HepG2 (cell line): Measurements from ENCODE around the gene CAPN12. TPM values are rescaled to one million over a fixed set of nuclear protein-coding genes. Genes with fewer than 3 reads are reported as not detected.

Source experiments
- AHR ChIP-seq: IDR thresholded peaks from 2 replicates; pipeline ENCODE4 v1.6.1; 2018; ENCODE audit warnings: missing genetic modification reagents, missing compliant biosample characterization
- BRD4 ChIP-seq: sonication (generic); formaldehyde crosslinking; IDR thresholded peaks from 2 replicates; pipeline ENCODE4 v1.4.0; 2020; ENCODE audit warnings: missing genetic modification reagents
- FOXC1 ChIP-seq: sonication (generic); formaldehyde crosslinking; IDR thresholded peaks from 2 replicates; pipeline ENCODE4 v1.8.0; 2022; ENCODE audit warnings: mild to moderate bottlenecking, missing genetic modification reagents, borderline replicate concordance
- GTF3A ChIP-seq: sonication (generic); formaldehyde crosslinking; conservative IDR thresholded peaks from 2 replicates; pipeline ENCODE4 v1.4.0; 2020; ENCODE audit warnings: mild to moderate bottlenecking, missing genetic modification reagents
- KLF16 ChIP-seq, 2 experiments: sonication (generic) in 1 of 2; formaldehyde crosslinking in 1 of 2; IDR thresholded peaks; 2 replicates each; pipeline versions ENCODE4 v1.6.1 to v1.8.0; 2016 to 2023; ENCODE audit warnings: missing genetic modification reagents in 2 of 2, missing compliant biosample characterization in 1 of 2
- NFYC ChIP-seq: IDR thresholded peaks from 2 replicates; pipeline ENCODE4 v1.6.1; 2016; ENCODE audit warnings: missing genetic modification reagents, missing compliant biosample characterization
- NR3C1 ChIP-seq: sonication (generic); formaldehyde crosslinking; IDR thresholded peaks from 2 replicates; pipeline ENCODE4 v1.4.0; 2020; ENCODE audit warnings: missing genetic modification reagents
- WIZ ChIP-seq: sonication (generic); formaldehyde crosslinking; IDR thresholded peaks from 2 replicates; pipeline ENCODE4 v1.5.1; 2020; ENCODE audit warnings: mild to moderate bottlenecking, missing genetic modification reagents
- ZBTB38 ChIP-seq: sonication (generic); formaldehyde crosslinking; IDR thresholded peaks from 2 replicates; pipeline ENCODE4 v1.5.1; 2020; ENCODE audit warnings: mild to moderate bottlenecking, missing genetic modification reagents
- ZNF446 ChIP-seq: sonication (generic); formaldehyde crosslinking; IDR thresholded peaks from 2 replicates; pipeline ENCODE4 v1.5.0; 2020; ENCODE audit warnings: mild to moderate bottlenecking, missing genetic modification reagents
- ZNF773 ChIP-seq: sonication (generic); formaldehyde crosslinking; IDR thresholded peaks from 2 replicates; pipeline ENCODE4 v1.4.0; 2020; ENCODE audit warnings: missing genetic modification reagents, borderline replicate concordance
- polyA plus RNA-seq, 8 experiments: library from polyadenylated mRNA; depleted of rRNA in 3 of 8; stranded (reverse) in 7 of 8; unstranded in 1 of 8; fragments of >200 nt; fragmentation: Illumina TruSeq in 4 of 8; extraction: Trizol in 4 of 8; gene quantifications; 2 replicates each; pipeline versions ENCODE4 v1.2.1 to v1.2.3, GENCODE V29; 2011 to 2016; ENCODE audit warnings: low read depth in 4 of 8, missing spikeins in 1 of 8, mixed read lengths in 1 of 8; ENCODE audit not compliant: insufficient read depth in 1 of 8
- total RNA-seq, 5 experiments: library from RNA; depleted of rRNA; stranded (reverse); fragments of >200 nt; fragmentation: Illumina TruSeq; extraction: Trizol; gene quantifications; 2 replicates each; pipeline ENCODE4 v1.2.3, GENCODE V29; 2016; ENCODE audit warnings: low read depth in 1 of 5
- TF ChIP-seq, protein P1 (sequence below): sonication (generic); formaldehyde crosslinking; IDR thresholded peaks from 2 replicates; pipeline ENCODE4 v1.4.0; 2020; ENCODE audit warnings: missing genetic modification reagents
- TF ChIP-seq, protein P2 (sequence below): sonication (generic); formaldehyde crosslinking; IDR thresholded peaks from 2 replicates; pipeline ENCODE4 v1.5.0; 2020; ENCODE audit warnings: missing genetic modification reagents
- TF ChIP-seq, protein P3 (sequence below): sonication (generic); formaldehyde crosslinking; IDR thresholded peaks from 2 replicates; pipeline ENCODE4 v1.4.0; 2020; ENCODE audit warnings: missing genetic modification reagents
- TF ChIP-seq, protein P4 (sequence below): sonication (generic); formaldehyde crosslinking; IDR thresholded peaks from 2 replicates; pipeline ENCODE4 v1.8.0; 2022; ENCODE audit warnings: low read depth, missing genetic modification reagents

Gene CAPN12
- total and polyA plus RNA-seq, 2 of the 13 experiments (the other 11 are each of a cell fraction or from before 2014, with no cell fraction given), result 1.6 to 13.6 TPM

DNA sequence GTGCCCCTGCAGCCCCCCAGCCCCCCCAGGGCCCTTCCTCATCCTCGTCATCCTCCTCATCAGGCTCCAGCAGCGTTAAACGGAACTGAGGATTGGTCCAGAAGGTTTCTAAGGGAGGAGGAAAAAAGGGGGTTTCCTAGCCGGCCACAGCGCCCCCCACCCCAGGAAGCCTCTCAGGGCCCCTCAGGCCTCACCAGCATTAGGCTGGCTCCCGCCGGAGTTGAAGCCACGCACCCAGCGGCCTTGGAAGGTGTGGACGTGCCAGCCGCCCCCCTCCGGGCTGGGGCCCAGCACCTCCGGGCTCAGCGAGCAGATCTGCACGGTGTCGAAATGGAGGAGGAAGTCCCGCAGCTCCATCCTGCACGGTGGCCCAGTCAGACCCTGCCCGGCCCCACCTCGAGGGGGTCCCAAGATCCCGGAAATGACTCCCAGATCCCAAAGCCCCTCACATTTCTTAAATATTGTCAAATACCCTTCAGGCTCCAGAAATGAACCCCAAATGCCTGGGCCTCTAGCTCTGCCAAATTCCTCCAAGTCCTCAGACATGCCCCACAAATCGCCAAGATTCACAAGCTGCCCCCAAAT, 6.9 kb downstream of the CAPN12 start (continued):
- TF ChIP-seq, protein P1, sequence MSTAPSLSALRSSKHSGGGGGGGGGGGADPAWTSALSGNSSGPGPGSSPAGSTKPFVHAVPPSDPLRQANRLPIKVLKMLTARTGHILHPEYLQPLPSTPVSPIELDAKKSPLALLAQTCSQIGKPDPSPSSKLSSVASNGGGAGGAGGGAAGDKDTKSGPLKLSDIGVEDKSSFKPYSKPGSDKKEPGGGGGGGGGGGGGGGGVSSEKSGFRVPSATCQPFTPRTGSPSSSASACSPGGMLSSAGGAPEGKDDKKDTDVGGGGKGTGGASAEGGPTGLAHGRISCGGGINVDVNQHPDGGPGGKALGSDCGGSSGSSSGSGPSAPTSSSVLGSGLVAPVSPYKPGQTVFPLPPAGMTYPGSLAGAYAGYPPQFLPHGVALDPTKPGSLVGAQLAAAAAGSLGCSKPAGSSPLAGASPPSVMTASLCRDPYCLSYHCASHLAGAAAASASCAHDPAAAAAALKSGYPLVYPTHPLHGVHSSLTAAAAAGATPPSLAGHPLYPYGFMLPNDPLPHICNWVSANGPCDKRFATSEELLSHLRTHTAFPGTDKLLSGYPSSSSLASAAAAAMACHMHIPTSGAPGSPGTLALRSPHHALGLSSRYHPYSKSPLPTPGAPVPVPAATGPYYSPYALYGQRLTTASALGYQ, result no peak
- TF ChIP-seq BRD4 (CRISPR knock-in tag) (no peak), ZBTB38 (CRISPR knock-in tag) (peak; percentile 84; the same call in 1 of the 2 replicates), ZNF773 (CRISPR knock-in tag) (no peak), AHR (no peak), WIZ (CRISPR knock-in tag) (no peak), NFYC (no peak), KLF16 (CRISPR knock-in tag; IDR thresholded peaks at IDR 0.05) (no peak), FOXC1 (no peak), ZNF446 (CRISPR knock-in tag) (no peak), NR3C1 (CRISPR knock-in tag) (no peak), GTF3A (no peak)
- TF ChIP-seq, protein P2, sequence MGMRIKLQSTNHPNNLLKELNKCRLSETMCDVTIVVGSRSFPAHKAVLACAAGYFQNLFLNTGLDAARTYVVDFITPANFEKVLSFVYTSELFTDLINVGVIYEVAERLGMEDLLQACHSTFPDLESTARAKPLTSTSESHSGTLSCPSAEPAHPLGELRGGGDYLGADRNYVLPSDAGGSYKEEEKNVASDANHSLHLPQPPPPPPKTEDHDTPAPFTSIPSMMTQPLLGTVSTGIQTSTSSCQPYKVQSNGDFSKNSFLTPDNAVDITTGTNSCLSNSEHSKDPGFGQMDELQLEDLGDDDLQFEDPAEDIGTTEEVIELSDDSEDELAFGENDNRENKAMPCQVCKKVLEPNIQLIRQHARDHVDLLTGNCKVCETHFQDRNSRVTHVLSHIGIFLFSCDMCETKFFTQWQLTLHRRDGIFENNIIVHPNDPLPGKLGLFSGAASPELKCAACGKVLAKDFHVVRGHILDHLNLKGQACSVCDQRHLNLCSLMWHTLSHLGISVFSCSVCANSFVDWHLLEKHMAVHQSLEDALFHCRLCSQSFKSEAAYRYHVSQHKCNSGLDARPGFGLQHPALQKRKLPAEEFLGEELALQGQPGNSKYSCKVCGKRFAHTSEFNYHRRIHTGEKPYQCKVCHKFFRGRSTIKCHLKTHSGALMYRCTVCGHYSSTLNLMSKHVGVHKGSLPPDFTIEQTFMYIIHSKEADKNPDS (CRISPR knock-in tag), result no peak
- TF ChIP-seq, protein P3, sequence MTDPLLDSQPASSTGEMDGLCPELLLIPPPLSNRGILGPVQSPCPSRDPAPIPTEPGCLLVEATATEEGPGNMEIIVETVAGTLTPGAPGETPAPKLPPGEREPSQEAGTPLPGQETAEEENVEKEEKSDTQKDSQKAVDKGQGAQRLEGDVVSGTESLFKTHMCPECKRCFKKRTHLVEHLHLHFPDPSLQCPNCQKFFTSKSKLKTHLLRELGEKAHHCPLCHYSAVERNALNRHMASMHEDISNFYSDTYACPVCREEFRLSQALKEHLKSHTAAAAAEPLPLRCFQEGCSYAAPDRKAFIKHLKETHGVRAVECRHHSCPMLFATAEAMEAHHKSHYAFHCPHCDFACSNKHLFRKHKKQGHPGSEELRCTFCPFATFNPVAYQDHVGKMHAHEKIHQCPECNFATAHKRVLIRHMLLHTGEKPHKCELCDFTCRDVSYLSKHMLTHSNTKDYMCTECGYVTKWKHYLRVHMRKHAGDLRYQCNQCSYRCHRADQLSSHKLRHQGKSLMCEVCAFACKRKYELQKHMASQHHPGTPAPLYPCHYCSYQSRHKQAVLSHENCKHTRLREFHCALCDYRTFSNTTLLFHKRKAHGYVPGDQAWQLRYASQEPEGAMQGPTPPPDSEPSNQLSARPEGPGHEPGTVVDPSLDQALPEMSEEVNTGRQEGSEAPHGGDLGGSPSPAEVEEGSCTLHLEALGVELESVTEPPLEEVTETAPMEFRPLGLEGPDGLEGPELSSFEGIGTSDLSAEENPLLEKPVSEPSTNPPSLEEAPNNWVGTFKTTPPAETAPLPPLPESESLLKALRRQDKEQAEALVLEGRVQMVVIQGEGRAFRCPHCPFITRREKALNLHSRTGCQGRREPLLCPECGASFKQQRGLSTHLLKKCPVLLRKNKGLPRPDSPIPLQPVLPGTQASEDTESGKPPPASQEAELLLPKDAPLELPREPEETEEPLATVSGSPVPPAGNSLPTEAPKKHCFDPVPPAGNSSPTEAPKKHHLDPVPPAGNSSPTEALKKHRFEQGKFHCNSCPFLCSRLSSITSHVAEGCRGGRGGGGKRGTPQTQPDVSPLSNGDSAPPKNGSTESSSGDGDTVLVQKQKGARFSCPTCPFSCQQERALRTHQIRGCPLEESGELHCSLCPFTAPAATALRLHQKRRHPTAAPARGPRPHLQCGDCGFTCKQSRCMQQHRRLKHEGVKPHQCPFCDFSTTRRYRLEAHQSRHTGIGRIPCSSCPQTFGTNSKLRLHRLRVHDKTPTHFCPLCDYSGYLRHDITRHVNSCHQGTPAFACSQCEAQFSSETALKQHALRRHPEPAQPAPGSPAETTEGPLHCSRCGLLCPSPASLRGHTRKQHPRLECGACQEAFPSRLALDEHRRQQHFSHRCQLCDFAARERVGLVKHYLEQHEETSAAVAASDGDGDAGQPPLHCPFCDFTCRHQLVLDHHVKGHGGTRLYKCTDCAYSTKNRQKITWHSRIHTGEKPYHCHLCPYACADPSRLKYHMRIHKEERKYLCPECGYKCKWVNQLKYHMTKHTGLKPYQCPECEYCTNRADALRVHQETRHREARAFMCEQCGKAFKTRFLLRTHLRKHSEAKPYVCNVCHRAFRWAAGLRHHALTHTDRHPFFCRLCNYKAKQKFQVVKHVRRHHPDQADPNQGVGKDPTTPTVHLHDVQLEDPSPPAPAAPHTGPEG (CRISPR knock-in tag), result no peak
- TF ChIP-seq, protein P4, sequence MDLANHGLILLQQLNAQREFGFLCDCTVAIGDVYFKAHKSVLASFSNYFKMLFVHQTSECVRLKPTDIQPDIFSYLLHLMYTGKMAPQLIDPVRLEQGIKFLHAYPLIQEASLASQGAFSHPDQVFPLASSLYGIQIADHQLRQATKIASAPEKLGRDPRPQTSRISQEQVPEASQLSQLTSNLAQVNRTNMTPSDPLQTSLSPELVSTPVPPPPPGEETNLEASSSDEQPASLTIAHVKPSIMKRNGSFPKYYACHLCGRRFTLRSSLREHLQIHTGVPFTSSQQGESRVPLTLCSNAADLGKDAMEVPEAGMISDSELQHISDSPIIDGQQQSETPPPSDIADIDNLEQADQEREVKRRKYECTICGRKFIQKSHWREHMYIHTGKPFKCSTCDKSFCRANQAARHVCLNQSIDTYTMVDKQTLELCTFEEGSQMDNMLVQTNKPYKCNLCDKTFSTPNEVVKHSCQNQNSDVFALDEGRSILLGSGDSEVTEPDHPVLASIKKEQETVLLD (CRISPR knock-in tag), result no peak
